ENCODE data around the gene TLL2. TPM values are rescaled to one million over a fixed set of nuclear protein-coding genes. Genes with fewer than 3 reads are reported as not detected.

Gene TLL2
- total RNA-seq, 1 donor from 2014 or later, result 2.5 TPM

DNA sequence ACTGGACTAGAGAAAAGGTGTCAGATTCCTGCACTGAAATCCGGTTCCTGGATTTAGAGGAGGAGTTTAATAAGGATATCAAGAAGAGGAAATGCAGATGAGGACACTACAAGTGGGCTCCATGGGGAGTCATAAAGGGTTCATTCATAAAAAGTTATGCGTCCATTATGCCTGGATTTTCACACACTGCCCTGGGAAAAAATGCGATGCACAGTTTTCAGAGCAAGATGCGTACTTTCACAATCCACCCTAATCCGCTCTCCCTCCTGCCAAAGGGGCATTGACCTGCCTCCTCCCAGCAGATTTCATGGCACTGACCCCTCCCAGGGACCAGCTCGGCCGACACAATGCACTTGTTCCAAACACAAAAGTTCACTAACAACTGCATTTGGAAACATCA, 112.7 kb downstream of the TLL2 start:
- no peak for DNase-seq (ENCODE audit: extremely low read depth, low read depth, low spot score)

DNA sequence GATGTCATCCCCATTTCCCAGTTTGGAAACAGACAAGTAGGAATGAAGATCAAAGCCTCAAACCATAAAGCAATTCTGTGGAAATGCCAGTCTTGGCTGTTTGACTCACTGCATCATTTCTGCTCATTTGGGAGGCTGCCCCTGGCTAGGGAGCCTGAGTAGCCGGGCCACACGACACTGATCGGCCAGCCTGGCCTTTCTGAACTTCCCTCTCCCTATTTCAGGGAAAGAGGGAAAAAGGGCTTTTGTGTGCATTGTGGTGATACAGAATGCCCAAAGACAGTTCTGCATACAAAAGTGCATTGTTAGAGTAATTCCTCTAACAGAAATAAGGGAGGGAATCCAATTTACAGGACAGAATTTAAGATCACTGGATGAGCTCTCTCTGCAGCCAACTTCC, 113.3 kb downstream of the TLL2 start:
- DNase-seq (ENCODE audit: extremely low read depth, low read depth, low spot score), result no peak

- no peak for DNase-seq (ENCODE audit: extremely low read depth, low read depth, low spot score)
These were observed 115.8 kb downstream of the TLL2 start for GRCh38 chr10:96397902-96398301.

- no peak for DNase-seq (ENCODE audit: extremely low read depth, low read depth, low spot score)
These were observed 117.5 kb downstream of the TLL2 start for GRCh38 chr10:96395931-96396877.

- no peak for DNase-seq (ENCODE audit: extremely low read depth, low read depth, low spot score)
These were observed 123.3 kb downstream of the TLL2 start for GRCh38 chr10:96390460-96390864.

- no peak for DNase-seq (ENCODE audit: extremely low read depth, low read depth, low spot score)
These were observed 123.9 kb downstream of the TLL2 start for GRCh38 chr10:96389785-96390184.

DNA sequence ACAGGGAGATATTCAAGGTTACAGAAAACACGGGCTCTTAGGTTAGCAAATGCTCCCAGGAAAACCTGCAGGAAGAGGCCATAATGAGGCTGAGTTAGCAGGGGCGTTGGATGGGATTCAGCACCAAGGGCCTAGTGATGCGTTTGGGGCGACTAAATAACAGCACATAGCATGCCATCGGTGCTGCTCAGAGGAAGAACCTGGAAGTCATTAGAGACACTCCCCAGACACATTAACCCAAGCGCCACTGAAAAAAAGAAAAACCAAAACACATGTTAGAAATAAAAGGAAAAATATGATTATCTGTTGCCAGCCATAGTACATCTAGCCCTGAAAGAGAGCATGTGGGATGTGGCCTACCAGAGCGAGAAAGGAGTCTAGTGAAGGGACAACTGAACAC, 126.1 kb downstream of the TLL2 start:
- DNase-seq (ENCODE audit: extremely low read depth, low read depth, low spot score), result no peak

GRCh38 chr10:96387161-96387560, 126.6 kb downstream of the TLL2 start:
- DNase-seq (ENCODE audit: extremely low read depth, low read depth, low spot score), result no peak

DNA sequence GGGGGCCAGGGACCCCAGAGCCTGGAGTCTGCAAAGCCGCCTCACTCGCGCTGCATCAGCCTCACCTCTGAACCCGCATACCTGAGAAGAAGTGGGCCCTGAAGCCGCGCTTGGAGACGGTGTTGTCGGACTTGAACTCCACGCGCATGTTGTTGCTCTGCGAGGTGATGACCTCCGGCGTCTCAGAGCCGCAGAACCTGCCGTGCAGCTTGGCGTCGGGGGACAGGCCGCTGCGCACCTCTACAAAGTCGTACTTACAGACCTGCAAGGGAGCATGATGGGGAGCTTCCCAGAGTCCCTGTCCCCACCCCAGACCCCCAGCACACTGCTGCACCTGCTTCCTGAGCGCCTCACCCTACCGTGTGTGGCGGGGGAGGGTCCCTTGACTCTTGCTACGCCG, 129.2 kb downstream of the TLL2 start:
- no peak for DNase-seq (ENCODE audit: extremely low read depth, low read depth, low spot score)

GRCh38 chr10:96380821-96381220, 132.9 kb downstream of the TLL2 start:
- DNase-seq (ENCODE audit: extremely low read depth, low read depth, low spot score), result no peak

GRCh38 chr10:96379758-96380157, 134.0 kb downstream of the TLL2 start:
- no peak for DNase-seq (ENCODE audit: extremely low read depth, low read depth, low spot score)

- no peak for DNase-seq (ENCODE audit: extremely low read depth, low read depth, low spot score)
These were observed 135.0 kb downstream of the TLL2 start for GRCh38 chr10:96378741-96379140.

GRCh38 chr10:96377816-96378294, 135.9 kb downstream of the TLL2 start:
- DNase-seq (ENCODE audit: extremely low read depth, low read depth, low spot score), result no peak

DNA sequence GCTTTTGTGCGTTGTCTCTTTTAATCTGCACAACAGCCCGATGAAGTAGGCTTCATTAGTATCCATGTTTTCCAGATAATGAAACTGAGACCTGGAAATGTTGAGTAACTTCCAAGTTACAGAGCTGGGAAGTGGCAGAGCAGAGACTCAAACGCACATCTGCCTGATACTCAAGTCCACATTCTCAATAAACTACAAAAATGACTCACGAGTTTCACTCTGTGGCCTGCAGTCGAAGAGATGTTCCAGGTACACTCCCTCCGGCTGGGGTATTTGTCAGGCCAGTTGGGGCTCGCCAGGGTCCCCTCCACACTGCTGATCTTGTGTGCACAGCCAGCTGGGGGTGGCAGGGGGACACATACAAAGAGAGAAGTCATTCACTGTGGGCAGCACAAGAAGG, 137.2 kb downstream of the TLL2 start:
- DNase-seq (ENCODE audit: extremely low read depth, low read depth, low spot score), result no peak

- DNase-seq (ENCODE audit: extremely low read depth, low read depth, low spot score), result peak; percentile 77
These were observed 138.5 kb downstream of the TLL2 start for GRCh38 chr10:96374985-96375830.

DNA sequence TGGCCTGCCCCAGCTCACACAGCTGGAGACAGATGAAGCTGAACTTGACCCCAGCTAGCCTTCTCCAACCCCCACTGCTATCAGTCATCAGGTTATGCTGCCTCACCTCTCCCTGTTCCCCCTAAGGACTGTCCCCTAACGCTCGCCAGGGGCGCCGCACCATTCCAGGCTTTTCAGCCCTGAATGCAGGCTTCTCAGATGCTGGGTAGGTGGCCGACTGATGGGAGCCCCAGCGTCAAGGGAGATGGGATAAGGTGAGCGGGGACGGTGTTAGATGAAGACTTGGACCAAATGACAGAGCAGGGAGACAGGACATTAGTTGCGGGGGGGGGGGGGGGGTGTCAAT, 139.1 kb downstream of the TLL2 start:
- DNase-seq (ENCODE audit: extremely low read depth, low read depth, low spot score), result no peak

DNA sequence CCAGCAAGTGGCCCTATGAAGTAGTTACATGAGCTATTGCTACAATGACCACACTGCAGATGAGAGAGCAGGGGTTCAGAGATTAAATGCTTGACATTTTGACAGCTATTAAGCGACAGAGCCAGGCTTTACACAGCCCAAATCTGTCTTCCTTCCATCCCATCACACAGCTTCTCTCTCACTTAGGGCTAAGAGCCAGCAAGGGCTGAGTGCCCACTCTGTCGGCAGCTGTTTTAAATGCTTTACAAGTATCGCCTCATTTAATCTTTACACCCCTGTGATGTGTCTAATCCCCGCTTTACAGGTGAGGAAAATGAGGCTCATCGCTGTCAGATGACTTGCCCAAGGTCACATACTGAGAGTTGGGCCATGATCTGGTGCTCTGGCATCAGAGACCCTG, 139.7 kb downstream of the TLL2 start:
- DNase-seq (ENCODE audit: extremely low read depth, low read depth, low spot score), result no peak

GRCh38 chr10:96371356-96371755, 142.4 kb downstream of the TLL2 start:
- DNase-seq (ENCODE audit: extremely low read depth, low read depth, low spot score), result no peak

GRCh38 chr10:96370584-96371157, 143.1 kb downstream of the TLL2 start:
- DNase-seq (ENCODE audit: extremely low read depth, low read depth, low spot score), result peak; percentile 27

DNA sequence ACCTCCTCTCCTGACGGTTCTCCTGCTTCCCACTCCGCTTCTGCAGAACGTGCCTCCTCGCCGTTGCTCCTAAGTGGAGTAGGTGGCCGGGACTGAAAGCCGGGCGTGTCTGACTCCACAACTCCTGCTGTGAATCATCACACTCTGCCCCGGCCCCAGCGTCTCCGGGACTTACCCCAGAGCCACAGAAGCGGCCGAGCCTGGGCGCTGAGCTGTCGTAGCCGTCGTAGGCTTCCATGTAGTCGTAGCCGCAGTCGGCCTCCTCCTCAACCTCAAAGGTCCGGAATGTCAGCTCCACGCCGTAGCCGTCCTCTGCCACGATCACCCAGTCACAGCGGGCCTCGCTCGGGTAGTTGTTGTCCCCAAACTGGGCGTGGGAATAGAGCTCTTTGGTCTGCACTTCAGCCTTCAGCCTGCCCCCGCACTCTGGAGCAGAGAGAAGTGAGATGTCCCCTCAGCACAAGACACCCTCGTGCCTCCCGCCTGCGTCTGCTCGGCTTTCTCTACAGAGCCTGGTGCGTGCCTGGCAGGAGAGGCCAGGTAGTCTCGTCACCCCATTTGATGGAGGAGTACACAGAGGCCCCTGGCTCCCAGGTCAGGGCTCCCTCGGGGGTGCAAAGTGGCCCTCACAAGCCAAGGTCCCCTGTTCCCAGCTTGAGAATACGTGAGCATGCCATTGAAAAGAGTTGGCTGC, 143.7 kb downstream of the TLL2 start:
- DNase-seq (ENCODE audit: extremely low read depth, low read depth, low spot score), result no peak

- DNase-seq (ENCODE audit: extremely low read depth, low read depth, low spot score), result no peak
These were observed 144.8 kb downstream of the TLL2 start for GRCh38 chr10:96368971-96369370.

All from glomerular endothelial cell (primary cell).